K562 (cell line): ENCODE results near the gene NFATC4. TPM values are rescaled to one million over a fixed set of nuclear protein-coding genes. Genes with fewer than 3 reads are reported as not detected.

Experiments used
- ATAC-seq: fragments of 200-7000 bp; cut with Tn5 transposase; 3 replicates; pipeline ENCODE4 v1.9.1; 2020; ENCODE audit warnings: moderate library complexity
- BruUV-seq: library from RNA; stranded (reverse); fragments of 400-500 nt; replicated peaks from 2 replicates; lab custom pipeline; 2021; lab: Mats Ljungman, UMichigan
- CTCF ChIA-PET: fragments of 300-600 bp; formaldehyde crosslinking; extraction: SDS; loops from one replicate; lab custom pipeline; 2021; ENCODE audit warnings: low intra/inter-chr PET ratio; lab: Yijun Ruan, JAX
- POLR2A ChIA-PET: fragments of 300-600, 350-650 bp; sonication (Branson Sonifier 250); formaldehyde crosslinking; extraction: SDS; loops from one replicate; lab custom pipeline; 2021; ENCODE audit warnings: antibody characterized with exemption, inconsistent platforms; lab: Yijun Ruan, JAX
- DNase-seq, 4 experiments: peaks; one replicate each; pipeline versions ENCODE4 v3.0.0 to v3.0.0-alpha.2; 2011 to 2018; ENCODE audit warnings: low spot score in 3 of 4, mixed read lengths in 3 of 4; ENCODE audit errors: extremely low read depth in 1 of 4
- FAIRE-seq: peaks from 2 replicates; lab custom pipeline; 2011; peaks lifted over from hg19 to GRCh38; lab: Jason Lieb, UNC
- H2AFZ ChIP-seq: 2 replicates; pipeline ENCODE4 v1.6.0; 2011; ENCODE audit warnings: low read depth, low read length, control low read depth, inconsistent platforms
- H3K27ac ChIP-seq: fragments of 200-600 bp; 3 replicates; pipeline ENCODE4 v1.8.0; 2011; ENCODE audit warnings: low read depth, mild to moderate bottlenecking, control low read depth, inconsistent platforms, low read length, moderate library complexity, mixed read lengths; ENCODE audit errors: extremely low read depth
- H3K27me3 ChIP-seq, 2 experiments: fragments of 300-600 bp in 1 of 2; 2 replicates in 1 of 2; 3 replicates in 1 of 2; pipeline versions ENCODE4 v1.6.0 to v1.8.0; 2011; ENCODE audit warnings: inconsistent platforms in 2 of 2, low read length in 2 of 2, mild to moderate bottlenecking in 1 of 2, mixed read lengths in 1 of 2, moderate library complexity in 1 of 2; ENCODE audit not compliant: control insufficient read depth in 2 of 2, insufficient read depth in 2 of 2
- H3K36me3 ChIP-seq: fragments of 300-600 bp; 3 replicates; pipeline ENCODE4 v1.8.0; 2011; ENCODE audit warnings: mild to moderate bottlenecking, low read length, inconsistent platforms; ENCODE audit not compliant: control insufficient read depth, insufficient read depth
- H3K4me1 ChIP-seq, 2 experiments: fragments of 200-600 bp in 1 of 2; replicated peaks in 1 of 2; 2 replicates in 1 of 2; 3 replicates in 1 of 2; pipeline versions ENCODE4 v1.5.1 to v1.8.0; 2011; ENCODE audit warnings: inconsistent platforms in 2 of 2, low read length in 2 of 2, mild to moderate bottlenecking in 1 of 2, mixed read lengths in 1 of 2, moderate library complexity in 1 of 2; ENCODE audit not compliant: control insufficient read depth in 2 of 2, insufficient read depth in 2 of 2
- H3K4me2 ChIP-seq: 2 replicates; pipeline ENCODE4 v1.6.1; 2011; ENCODE audit warnings: low read length, control low read depth, inconsistent platforms, mixed read lengths; ENCODE audit not compliant: insufficient read depth
- H3K4me3 ChIP-seq: fragments of 200-600 bp; sonication (generic), shearing (Covaris generic); 2 replicates; pipeline ENCODE4 v1.5.1; 2016; ENCODE audit warnings: control low read depth, inconsistent platforms
- H3K79me2 ChIP-seq: fragments of 200-600 bp; 3 replicates; pipeline ENCODE4 v1.8.0; 2011; ENCODE audit warnings: low read length, inconsistent platforms; ENCODE audit not compliant: control insufficient read depth, insufficient read depth
- H3K9ac ChIP-seq, 2 experiments: 2 replicates each; pipeline versions ENCODE4 v1.6.0 to v1.6.1; 2011; ENCODE audit warnings: low read depth in 2 of 2, low read length in 2 of 2, control low read depth in 1 of 2, inconsistent platforms in 1 of 2, mild to moderate bottlenecking in 1 of 2, mixed read lengths in 1 of 2; ENCODE audit not compliant: insufficient read depth in 1 of 2
- H3K9me1 ChIP-seq: one replicate; pipeline ENCODE4 v1.6.0; 2011; ENCODE audit warnings: inconsistent platforms, mild to moderate bottlenecking, low read length, moderate library complexity; ENCODE audit not compliant: control insufficient read depth, insufficient read depth
- H3K9me3 ChIP-seq: replicated peaks from 2 replicates; pipeline ENCODE4 v1.5.1; 2011; ENCODE audit warnings: low read depth, low read length, inconsistent platforms; ENCODE audit not compliant: control insufficient read depth, insufficient read depth
- H4K20me1 ChIP-seq: replicated peaks from 2 replicates; pipeline ENCODE4 v1.6.1; 2011; ENCODE audit warnings: low read length, inconsistent platforms, mixed read lengths; ENCODE audit not compliant: control insufficient read depth, insufficient read depth
- CTCFL ChIP-seq: IDR thresholded peaks from 2 replicates; pipeline ENCODE4 v1.6.1; 2011; ENCODE audit warnings: borderline replicate concordance, low read depth, mild to moderate bottlenecking, moderate library complexity, low read length; ENCODE audit not compliant: insufficient read depth, poor library complexity, severe bottlenecking
- ELF2 ChIP-seq: fragments of 250-450 bp; sonication (Bioruptor Pico); IDR thresholded peaks from 2 replicates; pipeline ENCODE4 v1.5.0; 2021; ENCODE audit warnings: mild to moderate bottlenecking
- FOXJ3 ChIP-seq: sonication (generic); formaldehyde crosslinking; IDR thresholded peaks from 2 replicates; pipeline ENCODE4 v1.4.0; 2020; ENCODE audit warnings: mild to moderate bottlenecking, missing genetic modification reagents
- JUND ChIP-seq, 2 experiments: IDR thresholded peaks; 2 replicates in 1 of 2; 3 replicates in 1 of 2; pipeline ENCODE4 v1.6.1; 2011; ENCODE audit warnings: borderline replicate concordance in 2 of 2, low read depth in 2 of 2, low read length in 2 of 2, improper control_type of control experiment in 1 of 2, missing biosample characterization in 1 of 2, missing genetic modification characterization in 1 of 2, missing genetic modification reagents in 1 of 2
- NFYB ChIP-seq: IDR thresholded peaks from 2 replicates; pipeline ENCODE4 v1.6.1; 2011; ENCODE audit warnings: mild to moderate bottlenecking, moderate library complexity; ENCODE audit not compliant: insufficient read length; ENCODE audit errors: extremely low read depth
- SMAD3 ChIP-seq: fragments of 450-650 bp; formaldehyde crosslinking; conservative IDR thresholded peaks from 2 replicates; pipeline ENCODE4 v1.4.0; 2020; ENCODE audit warnings: mild to moderate bottlenecking
- WGBS: fragments of 100-300 bp; shearing (Covaris generic); methylation state at CpG from one replicate; pipeline ENCODE4 v1.1.6; 2016; ENCODE audit warnings: low coverage, mixed read lengths; ENCODE audit not compliant: insufficient coverage; ENCODE audit errors: missing lambda C conversion rate; 5-methylcytosine and 5-hydroxymethylcytosine counted together
- in situ Hi-C: fragments of 300-500 bp; cut with MboI; formaldehyde crosslinking; loops from 4 replicates; pipeline ENCODE4 v1.15.0; 2018; ENCODE audit warnings: inconsistent platforms, mixed read lengths
- intact Hi-C: fragments of 100-400 bp; cut with micrococcal nuclease; formaldehyde crosslinking; loops from 2 replicates; pipeline ENCODE4 v1.14.2; 2022
- polyA plus RNA-seq, 8 experiments: library from polyadenylated mRNA; depleted of rRNA in 4 of 8; stranded (reverse) in 5 of 8; unstranded in 3 of 8; fragments of >200 nt; fragmentation: Nextera tagmentation in 2 of 8; fragmentation: Illumina TruSeq in 1 of 8; extraction: Ambion mirVana in 2 of 8; extraction: Trizol in 1 of 8; gene quantifications; 2 replicates each; pipeline versions ENCODE4 v1.2.1 to v1.2.3, GENCODE V29; 2011 to 2014; ENCODE audit warnings: inconsistent platforms in 1 of 8, missing spikeins in 1 of 8
- total RNA-seq, 7 experiments: library from RNA; depleted of rRNA in 6 of 7; stranded (reverse); fragments of >200 nt in 6 of 7; fragmentation: Illumina TruSeq in 2 of 7; extraction: Trizol in 2 of 7; gene quantifications; 2 replicates each; pipeline versions ENCODE4 v1.2.1 to v1.2.3, GENCODE V29; 2011 to 2021; ENCODE audit warnings: low replicate concordance in 1 of 7

Gene NFATC4
- total and polyA plus RNA-seq, 9 of the 15 experiments (the other 6 are each of a cell fraction or from before 2014, with no cell fraction given) = 0.25 to 3.8 (median 0.78) TPM; not detected in 1

GRCh38 chr14:24404814-24405213 is 36.8 kb downstream of the NFATC4 start:
- H3K79me2 ChIP-seq = no peaks in the 10 kb centered on the region
- H3K4me3 ChIP-seq = no peak overlapping the region
- FAIRE-seq (peak; percentile 67), DNase-seq (no peak), ATAC-seq (no peak)
- ChIA-PET POLR2A (interaction anchor here (0.6 kb wide), 1 partner anchor 16 kb away, joined by 4 read pairs; no protein-coding TSS in a partner anchor), CTCF (no interaction called here)
- no peak overlapping the region for H3K27ac ChIP-seq
- H2AFZ ChIP-seq = no peak overlapping the region
- no peak overlapping the region for H3K4me2 ChIP-seq
- H4K20me1 ChIP-seq = no peaks in the 10 kb centered on the region
- no peaks in the 10 kb centered on the region for H3K9me1 ChIP-seq
- no peak overlapping the region for H3K9ac ChIP-seq
- H3K4me1 ChIP-seq = peaks cover 0 to 7% of the 10 kb centered on the region in 2 experiments; a peak in 1 of 5 replicates
- TF ChIP-seq SMAD3 (CRISPR knock-in tag) (no peak), CTCFL (no peak), NFYB (no peak), FOXJ3 (CRISPR knock-in tag) (no peak), JUND (IDR thresholded peaks at IDR 0.05; ENCODE audit: borderline replicate concordance, low read depth, low read length) (no peak), JUND (tag; IDR thresholded peaks at IDR 0.05; ENCODE audit: borderline replicate concordance, low read depth, low read length) (no peak), ELF2 (CRISPR knock-in tag) (no peak)
- in situ Hi-C loops (no loop called here), intact Hi-C loops (no loop called here)
- H3K27me3 ChIP-seq = peaks cover 0 to 8% of the 10 kb centered on the region in 2 experiments; a peak in 1 of 5 replicates
- WGBS = 21% methylated on average over 3 of the region's 4 CpGs
- no peaks in the 10 kb centered on the region for H3K9me3 ChIP-seq
- no TSS peak for BruUV-seq
- H3K36me3 ChIP-seq = no peaks in the 10 kb centered on the region
